Upper lobe of left lung (tissue), 6 donors: ENCODE data around the gene IMPACT. TPM values are rescaled to one million over a fixed set of nuclear protein-coding genes. Genes with fewer than 3 reads are reported as not detected.

ENCODE experiments used
- ATAC-seq, 2 donors: fragments of 200-7000 bp; cut with Tn5 transposase; one replicate each; pipeline ENCODE4 v1.9.1; 2022; ENCODE audit warnings: mild to moderate bottlenecking in 2 of 2, moderate library complexity in 2 of 2; ENCODE audit not compliant: low FRiP score in 2 of 2
- DNase-seq, 2 donors: peaks; one replicate each; pipeline ENCODE4 v3.0.0-alpha.2; 2019 to 2020
- H3K27ac ChIP-seq, 4 donors: fragments of 200-600 bp; sonication (generic); one replicate each; pipeline ENCODE4 v1.5.1; 2016 to 2019
- H3K27me3 ChIP-seq, 4 donors: fragments of 200-600 bp; sonication (generic); one replicate each; pipeline ENCODE4 v1.5.1; 2017 to 2019
- H3K36me3 ChIP-seq, 4 donors: fragments of 200-600 bp; sonication (generic); one replicate each; pipeline ENCODE4 v1.5.1; 2016 to 2019
- H3K4me1 ChIP-seq, 4 donors: fragments of 200-600 bp; sonication (generic); one replicate each; pipeline ENCODE4 v1.5.1; 2018 to 2019
- H3K4me3 ChIP-seq, 4 donors: fragments of 200-600 bp; sonication (generic); one replicate each; pipeline ENCODE4 v1.5.1; 2017 to 2019; ENCODE audit warnings: mild to moderate bottlenecking in 2 of 4, moderate library complexity in 1 of 4
- H3K9me3 ChIP-seq, 4 donors: fragments of 200-600 bp; sonication (generic); one replicate each; pipeline ENCODE4 v1.5.1; 2018 to 2019
- EP300 ChIP-seq, 4 donors: sonication (generic); formaldehyde crosslinking; IDR thresholded peaks; one replicate each; pipeline ENCODE4 v1.5.1; 2017; ENCODE audit warnings: antibody characterized with exemption in 4 of 4, control low read depth in 2 of 4
- POLR2A ChIP-seq, 4 donors: fragments of 450-650 bp; IDR thresholded peaks; one replicate each; pipeline ENCODE4 v1.5.1; 2016 to 2017; ENCODE audit warnings: antibody characterized with exemption in 4 of 4, mild to moderate bottlenecking in 2 of 4
- POLR2AphosphoS5 ChIP-seq, 2 donors: sonication (generic); formaldehyde crosslinking; IDR thresholded peaks; one replicate each; pipeline ENCODE4 v1.5.1; 2017; ENCODE audit warnings: antibody characterized with exemption in 2 of 2
- WGBS, 2 donors: methylation state at CpG; one replicate each; pipeline ENCODE4 v1.1.5; 2017 to 2018; 5-methylcytosine and 5-hydroxymethylcytosine counted together
- total RNA-seq, 6 donors: library from RNA; depleted of rRNA in 4 of 6; stranded (reverse); fragments of >200 nt in 4 of 6; gene quantifications; one replicate each; pipeline versions ENCODE4 v1.1.0 to v1.2.1, GENCODE V29; 2016 to 2021
- TF ChIP-seq, protein P1 (sequence below), 6 experiments: fragments of 450-650 bp in 4 of 6; fragments of 200-600 bp in 2 of 6; sonication (generic) in 2 of 6; IDR thresholded peaks; one replicate each; pipeline ENCODE4 v1.5.1; 2016 to 2019; ENCODE audit warnings: antibody characterized with exemption in 6 of 6
- donor health status: DM: no; HTN: no; CAD: no; lungs with moderate emphysema.
- donor health status: DM: no; HTN: yes; CAD: no; lungs with severe emphysema.

Gene IMPACT
- total RNA-seq, 6 donors from 2014 or later: 4.6 to 40.8 (median 18.2) TPM

DNA sequence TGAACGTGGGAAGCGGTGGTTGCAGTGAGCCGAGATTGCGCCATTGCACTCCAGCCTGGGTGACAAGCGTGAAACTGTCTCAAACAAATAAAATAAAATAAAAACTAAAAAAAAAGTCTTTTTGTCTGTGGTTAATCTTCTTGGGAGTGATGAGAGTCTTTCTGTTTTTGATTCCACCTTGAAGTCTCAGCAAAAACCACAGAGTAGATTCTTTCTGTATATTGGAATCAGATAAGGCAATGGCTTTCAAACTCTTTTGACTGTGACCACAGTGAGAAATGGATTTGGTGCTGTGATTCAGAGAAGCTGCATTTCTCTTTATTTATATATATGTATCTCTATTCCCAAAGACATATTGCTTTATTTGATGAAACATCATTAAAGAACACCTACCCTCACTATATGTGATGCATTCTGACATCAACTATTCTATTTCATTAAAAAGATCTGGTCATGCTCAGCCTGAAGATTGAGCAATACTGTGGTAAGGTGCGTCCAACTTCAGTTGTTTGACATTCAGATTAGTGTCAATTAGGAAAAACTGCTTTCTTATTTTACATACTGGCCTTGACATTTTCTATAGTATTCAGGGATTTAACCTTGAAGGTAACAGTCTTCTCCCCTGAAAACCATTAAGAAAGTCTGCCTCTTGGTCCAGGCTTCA lies 49.6 kb downstream of the IMPACT start:
- no peak for ATAC-seq
- Histone ChIP-seq H3K4me1 (no peaks in the 10 kb centered on the region), H3K4me3 (no peak overlapping the region), H3K27ac (no peak overlapping the region), H3K9me3 (no peaks in the 10 kb centered on the region), H3K27me3 (no peaks in the 10 kb centered on the region), H3K36me3 (no peaks in the 10 kb centered on the region)
- WGBS, 2 donors: 70 to 79% methylated on average over 6 of the region's 6 CpGs
- DNase-seq: no peak
- TF ChIP-seq POLR2A (IDR thresholded peaks at IDR 0.05): no peak
- no peak for TF ChIP-seq POLR2AphosphoS5 (IDR thresholded peaks at IDR 0.05)

DNA sequence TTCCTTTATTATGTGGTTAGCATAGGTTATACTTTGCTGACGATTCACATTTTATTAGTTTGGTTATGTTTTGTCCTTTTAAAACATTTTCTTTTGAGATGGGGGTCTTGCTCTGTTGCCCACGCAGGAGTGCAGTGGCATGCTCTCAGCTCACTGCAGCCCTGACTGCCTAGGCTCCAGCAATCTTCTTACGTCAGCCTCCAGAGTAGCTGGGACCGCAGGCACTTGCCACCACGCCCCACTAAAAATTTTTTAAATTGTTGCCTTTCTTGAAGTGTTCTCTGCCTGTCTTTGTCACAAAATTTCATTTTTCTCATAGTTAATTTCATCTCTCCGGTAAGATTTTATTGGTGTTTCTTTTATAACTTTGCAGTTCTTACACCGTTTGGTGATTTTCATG lies 52.9 kb downstream of the IMPACT start:
- ATAC-seq: no peak
- no peak overlapping the region for H3K4me3 ChIP-seq
- WGBS, 2 donors: 53 to 76% methylated on average over 7 of the region's 7 CpGs
- TF ChIP-seq, protein P1, sequence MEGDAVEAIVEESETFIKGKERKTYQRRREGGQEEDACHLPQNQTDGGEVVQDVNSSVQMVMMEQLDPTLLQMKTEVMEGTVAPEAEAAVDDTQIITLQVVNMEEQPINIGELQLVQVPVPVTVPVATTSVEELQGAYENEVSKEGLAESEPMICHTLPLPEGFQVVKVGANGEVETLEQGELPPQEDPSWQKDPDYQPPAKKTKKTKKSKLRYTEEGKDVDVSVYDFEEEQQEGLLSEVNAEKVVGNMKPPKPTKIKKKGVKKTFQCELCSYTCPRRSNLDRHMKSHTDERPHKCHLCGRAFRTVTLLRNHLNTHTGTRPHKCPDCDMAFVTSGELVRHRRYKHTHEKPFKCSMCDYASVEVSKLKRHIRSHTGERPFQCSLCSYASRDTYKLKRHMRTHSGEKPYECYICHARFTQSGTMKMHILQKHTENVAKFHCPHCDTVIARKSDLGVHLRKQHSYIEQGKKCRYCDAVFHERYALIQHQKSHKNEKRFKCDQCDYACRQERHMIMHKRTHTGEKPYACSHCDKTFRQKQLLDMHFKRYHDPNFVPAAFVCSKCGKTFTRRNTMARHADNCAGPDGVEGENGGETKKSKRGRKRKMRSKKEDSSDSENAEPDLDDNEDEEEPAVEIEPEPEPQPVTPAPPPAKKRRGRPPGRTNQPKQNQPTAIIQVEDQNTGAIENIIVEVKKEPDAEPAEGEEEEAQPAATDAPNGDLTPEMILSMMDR (IDR thresholded peaks at IDR 0.05): no peak
- TF ChIP-seq EP300 (IDR thresholded peaks at IDR 0.05): no peak
- TF ChIP-seq POLR2AphosphoS5 (IDR thresholded peaks at IDR 0.05): no peak
- no peak for TF ChIP-seq POLR2A (IDR thresholded peaks at IDR 0.05)
- H3K36me3 ChIP-seq: no peaks in the 10 kb centered on the region
- H3K9me3 ChIP-seq: no peaks in the 10 kb centered on the region
- H3K27ac ChIP-seq: no peak overlapping the region
- no peaks in the 10 kb centered on the region for H3K4me1 ChIP-seq
- H3K27me3 ChIP-seq: no peaks in the 10 kb centered on the region
- DNase-seq: no peak

DNA sequence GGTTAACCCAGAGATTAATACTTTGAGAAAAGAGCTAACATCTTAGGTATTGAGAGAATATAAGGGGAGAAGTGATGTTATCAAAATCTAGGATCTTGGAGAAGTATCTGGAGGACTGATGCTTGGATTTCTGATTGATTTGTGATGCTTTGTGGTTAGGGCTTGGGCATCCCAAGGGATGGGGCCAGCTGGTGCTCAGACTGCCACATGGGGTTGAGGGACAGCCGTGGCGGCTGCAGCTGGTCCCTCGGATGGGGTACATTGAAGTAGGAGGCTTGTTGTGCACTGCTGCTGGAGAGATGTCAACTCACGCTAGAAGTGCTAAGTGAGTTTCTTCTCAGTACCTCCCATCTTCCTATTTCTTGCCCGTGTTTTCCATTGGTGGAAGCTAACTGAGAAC lies 56.4 kb downstream of the IMPACT start:
- TF ChIP-seq EP300 (IDR thresholded peaks at IDR 0.05) (no peak), POLR2AphosphoS5 (IDR thresholded peaks at IDR 0.05) (no peak), POLR2A (IDR thresholded peaks at IDR 0.05) (no peak)
- TF ChIP-seq, protein P1 (IDR thresholded peaks at IDR 0.05): no peak
- no peaks in the 10 kb centered on the region for H3K36me3 ChIP-seq
- no peak overlapping the region for H3K27ac ChIP-seq
- no peaks in the 10 kb centered on the region for H3K27me3 ChIP-seq
- peak in 1 of 2 donors; percentile 36 for DNase-seq
- no peaks in the 10 kb centered on the region for H3K9me3 ChIP-seq
- H3K4me3 ChIP-seq: no peak overlapping the region
- ATAC-seq: no peak
- 91 to 92% methylated on average over 5 of the region's 5 CpGs for WGBS, 2 donors
- H3K4me1 ChIP-seq: no peaks in the 10 kb centered on the region

DNA sequence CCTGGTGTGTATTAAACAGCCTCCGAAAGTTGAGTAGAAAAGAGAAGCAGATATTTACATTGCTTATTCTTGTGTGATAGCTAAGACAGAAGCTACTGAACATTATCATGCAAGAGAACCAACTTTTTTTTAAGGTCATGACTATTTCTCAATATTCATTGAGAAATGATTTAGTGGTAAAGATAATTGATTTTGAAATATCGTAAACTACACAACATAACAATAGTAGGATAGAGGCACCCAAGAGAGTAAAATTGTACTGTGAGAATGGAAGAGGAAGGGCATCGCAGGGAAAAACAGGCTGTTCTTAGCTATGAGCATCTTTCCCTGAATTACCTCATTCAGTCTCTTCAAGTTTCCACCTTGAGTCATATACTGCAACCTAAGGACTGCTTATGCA lies 59.2 kb downstream of the IMPACT start:
- WGBS, 2 donors: 78 to 84% methylated on average over 3 of the region's 3 CpGs
- H3K27ac ChIP-seq: no peak overlapping the region
- no peaks in the 10 kb centered on the region for H3K36me3 ChIP-seq
- no peaks in the 10 kb centered on the region for H3K9me3 ChIP-seq
- H3K4me3 ChIP-seq: no peak overlapping the region
- DNase-seq (no peak), ATAC-seq (no peak)
- TF ChIP-seq, protein P1 (IDR thresholded peaks at IDR 0.05): no peak
- TF ChIP-seq POLR2AphosphoS5 (IDR thresholded peaks at IDR 0.05) (no peak), EP300 (IDR thresholded peaks at IDR 0.05) (no peak), POLR2A (IDR thresholded peaks at IDR 0.05) (no peak)
- no peaks in the 10 kb centered on the region for H3K4me1 ChIP-seq
- no peaks in the 10 kb centered on the region for H3K27me3 ChIP-seq

DNA sequence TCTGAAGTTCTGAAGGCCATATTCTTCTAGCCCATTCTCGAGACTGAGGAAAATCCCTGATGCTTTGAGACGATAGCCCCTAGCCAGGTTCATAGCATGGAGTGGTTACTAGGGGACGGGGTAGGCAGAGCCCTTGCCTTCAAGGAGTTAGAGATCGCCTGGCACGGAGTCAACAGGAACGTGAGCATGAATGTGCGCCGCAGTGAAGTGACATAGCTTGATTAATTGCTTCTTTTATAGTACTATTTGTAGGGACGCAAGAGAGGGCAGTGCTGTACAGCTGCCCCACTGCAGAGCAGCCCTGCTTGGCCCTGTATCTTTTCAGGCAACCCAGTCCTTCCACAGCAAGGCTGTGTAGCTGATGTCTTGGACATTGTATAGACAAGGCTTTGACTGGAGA lies 60.2 kb downstream of the IMPACT start:
- no peaks in the 10 kb centered on the region for H3K4me1 ChIP-seq
- TF ChIP-seq POLR2A (IDR thresholded peaks at IDR 0.05) (no peak), POLR2AphosphoS5 (IDR thresholded peaks at IDR 0.05) (no peak), EP300 (IDR thresholded peaks at IDR 0.05) (no peak)
- TF ChIP-seq, protein P1 (IDR thresholded peaks at IDR 0.05): no peak
- no peaks in the 10 kb centered on the region for H3K36me3 ChIP-seq
- H3K4me3 ChIP-seq: no peak overlapping the region
- no peak overlapping the region for H3K27ac ChIP-seq
- no peak for DNase-seq
- no peaks in the 10 kb centered on the region for H3K27me3 ChIP-seq
- no peak for ATAC-seq
- WGBS, 2 donors: 57% methylated on average over 9 of the region's 9 CpGs
- H3K9me3 ChIP-seq: no peaks in the 10 kb centered on the region
